ENCODE measurements around the gene SRGAP3.

SRGAP3 gene

GRCh38 chr3:9129365-9129764, 120.1 kb downstream of the SRGAP3 start:
- H3K4me3 ChIP-seq (ENCODE audit: low read depth in 1 of 2, low read length in 1 of 2): no peak overlapping the region
- no peaks in the 10 kb centered on the region for H3K4me1 ChIP-seq (ENCODE audit: control insufficient read depth in 1 of 2, insufficient read depth in 1 of 2, low read depth in 1 of 2, low read length in 1 of 2)
- H3K27me3 ChIP-seq: no peaks in the 10 kb centered on the region
- no peaks in the 10 kb centered on the region for H3K36me3 ChIP-seq
- no peaks in the 10 kb centered on the region for H3K9me3 ChIP-seq
- H3K27ac ChIP-seq: no peak overlapping the region
- TF ChIP-seq CTCF (IDR thresholded peaks at IDR 0.05): no peak

DNA sequence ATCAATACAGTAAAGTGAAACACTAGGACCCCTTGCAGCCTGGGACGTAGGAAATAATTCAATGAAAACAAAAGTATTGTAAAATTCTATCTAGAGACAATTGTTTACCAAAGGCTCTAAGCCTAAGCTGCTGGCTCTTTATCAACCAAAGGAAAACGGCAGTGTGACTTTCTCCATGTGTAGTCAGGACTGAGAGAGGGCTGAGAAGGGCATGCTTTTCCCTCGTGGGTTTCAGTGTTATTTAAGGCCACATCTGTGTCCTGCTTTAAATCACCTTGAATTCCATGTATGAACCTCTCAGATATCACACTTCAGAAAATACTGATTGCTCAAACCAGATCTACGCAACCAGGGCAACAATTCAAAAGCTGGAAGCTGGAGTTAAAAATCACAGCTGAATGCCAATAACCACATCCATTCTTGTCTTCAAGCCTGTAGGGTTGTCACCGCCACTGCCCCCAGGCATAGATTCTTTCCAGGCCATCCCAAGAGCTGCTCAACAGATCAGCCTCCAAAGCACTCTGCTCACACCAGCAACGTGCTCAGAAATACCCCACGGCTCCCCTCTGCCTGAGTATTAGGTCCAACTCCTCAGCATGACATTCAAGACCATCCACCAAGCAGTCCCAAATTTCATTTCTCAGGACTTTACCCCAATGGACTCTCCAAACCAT, 124.0 kb downstream of the SRGAP3 start:
- no peaks in the 10 kb centered on the region for H3K36me3 ChIP-seq
- no peak overlapping the region for H3K27ac ChIP-seq
- no peak overlapping the region for H3K4me3 ChIP-seq (ENCODE audit: low read depth in 1 of 2, low read length in 1 of 2)
- H3K9me3 ChIP-seq: no peaks in the 10 kb centered on the region
- H3K4me1 ChIP-seq (ENCODE audit: control insufficient read depth in 1 of 2, insufficient read depth in 1 of 2, low read depth in 1 of 2, low read length in 1 of 2): no peaks in the 10 kb centered on the region
- TF ChIP-seq CTCF (IDR thresholded peaks at IDR 0.05): no peak
- no peaks in the 10 kb centered on the region for H3K27me3 ChIP-seq

DNA sequence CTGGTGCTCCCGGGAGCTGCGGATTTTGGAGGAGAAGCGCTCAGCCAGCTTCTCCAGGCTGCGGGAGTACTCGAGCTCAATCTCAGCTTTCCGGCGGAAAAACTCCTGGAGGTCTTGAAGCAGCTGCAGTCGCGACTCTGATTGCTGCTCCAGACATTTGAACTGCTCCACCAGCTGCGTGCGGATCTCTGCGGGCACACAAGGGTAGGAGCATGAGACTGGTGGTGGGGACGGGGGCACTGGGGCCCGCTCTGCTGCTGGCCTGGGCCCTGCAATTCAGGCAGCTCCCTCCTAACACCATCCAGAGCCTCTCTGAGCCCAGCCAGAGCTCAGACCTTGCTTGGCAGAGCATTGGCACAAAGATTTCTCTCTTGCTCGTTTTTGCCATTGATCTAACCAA, 124.7 kb downstream of the SRGAP3 start:
- no peak for TF ChIP-seq CTCF (IDR thresholded peaks at IDR 0.05)
- Histone ChIP-seq H3K27me3 (no peaks in the 10 kb centered on the region), H3K27ac (no peak overlapping the region)

DNA sequence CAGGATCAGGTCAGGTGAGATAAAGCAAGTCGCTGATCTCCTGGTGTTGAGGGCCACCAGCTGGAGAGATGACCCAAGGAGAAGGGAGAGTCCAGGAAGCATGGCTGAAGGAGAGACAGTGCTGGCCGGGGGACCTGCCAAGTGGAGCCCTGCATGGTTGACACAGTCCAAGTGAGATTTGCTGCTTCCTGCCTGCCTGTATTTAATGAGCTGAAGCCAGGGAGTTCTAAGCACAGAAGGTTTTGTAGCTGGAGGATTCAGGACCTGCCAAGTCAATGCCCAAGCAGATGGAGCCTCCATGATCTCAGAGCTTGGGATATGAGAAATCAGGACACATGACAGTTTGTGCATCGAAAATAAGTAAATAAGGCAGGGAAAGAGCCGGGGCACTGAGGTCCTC, 125.6 kb downstream of the SRGAP3 start:
- H3K36me3 ChIP-seq: no peaks in the 10 kb centered on the region
- H3K4me3 ChIP-seq (ENCODE audit: low read depth in 1 of 2, low read length in 1 of 2): no peak overlapping the region
- no peaks in the 10 kb centered on the region for H3K9me3 ChIP-seq
- no peaks in the 10 kb centered on the region for H3K27me3 ChIP-seq
- TF ChIP-seq CTCF (IDR thresholded peaks at IDR 0.05): no peak
- H3K27ac ChIP-seq: no peak overlapping the region
- no peaks in the 10 kb centered on the region for H3K4me1 ChIP-seq (ENCODE audit: control insufficient read depth in 1 of 2, insufficient read depth in 1 of 2, low read depth in 1 of 2, low read length in 1 of 2)

More for the DNA sequence above, 124.7 kb downstream of the SRGAP3 start:
- Histone ChIP-seq H3K4me3 (ENCODE audit: low read depth in 1 of 2, low read length in 1 of 2) (no peak overlapping the region), H3K36me3 (no peaks in the 10 kb centered on the region), H3K9me3 (no peaks in the 10 kb centered on the region), H3K4me1 (ENCODE audit: control insufficient read depth in 1 of 2, insufficient read depth in 1 of 2, low read depth in 1 of 2, low read length in 1 of 2) (no peaks in the 10 kb centered on the region)

DNA sequence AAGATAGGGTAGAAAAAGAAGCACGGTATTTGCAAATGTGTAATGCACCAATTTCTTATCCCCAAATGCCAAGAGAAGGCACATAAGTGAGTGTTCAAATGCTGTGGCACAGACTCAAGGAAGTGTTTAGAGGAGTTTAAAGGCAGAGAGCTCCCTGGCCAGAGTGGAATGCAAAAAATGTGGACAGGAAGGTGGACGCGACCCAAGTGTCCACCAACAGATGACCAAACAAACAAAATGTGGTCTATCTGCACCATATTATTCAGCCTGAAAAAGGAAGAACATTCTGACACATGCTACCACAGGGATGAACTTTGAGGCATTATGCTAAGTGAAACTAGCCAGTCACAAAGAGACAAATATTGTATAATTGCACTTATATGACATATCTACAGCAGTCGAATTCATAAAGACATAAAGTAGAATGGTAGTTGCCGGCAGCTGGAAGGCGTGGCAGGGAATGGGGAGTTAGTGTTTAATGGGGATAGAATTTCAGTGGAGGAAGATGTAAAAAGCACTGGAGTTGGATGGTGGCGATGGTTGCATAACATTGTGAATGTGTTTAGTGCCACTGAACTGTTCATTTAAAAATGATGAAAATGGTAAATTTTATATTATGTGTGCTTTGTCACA, 126.6 kb downstream of the SRGAP3 start:
- H3K4me3 ChIP-seq (ENCODE audit: low read depth in 1 of 2, low read length in 1 of 2): no peak overlapping the region
- H3K4me1 ChIP-seq (ENCODE audit: control insufficient read depth in 1 of 2, insufficient read depth in 1 of 2, low read depth in 1 of 2, low read length in 1 of 2): no peaks in the 10 kb centered on the region
- no peaks in the 10 kb centered on the region for H3K36me3 ChIP-seq
- no peaks in the 10 kb centered on the region for H3K9me3 ChIP-seq
- no peak overlapping the region for H3K27ac ChIP-seq
- H3K27me3 ChIP-seq: no peaks in the 10 kb centered on the region
- no peak for TF ChIP-seq CTCF (IDR thresholded peaks at IDR 0.05)
